ENCODE results near the gene GUK1. TPM values are rescaled to one million over a fixed set of nuclear protein-coding genes. Genes with fewer than 3 reads are reported as not detected.
"Not testable (repeated sequence)": the region's sequence is repeated elsewhere in the genome, so short reads cannot be mapped to it uniquely, and the experiment has no call there.

Gene GUK1
- total and polyA plus RNA-seq, 4 experiments from 2014 or later = 179 to 488 (median 283) TPM

DNA sequence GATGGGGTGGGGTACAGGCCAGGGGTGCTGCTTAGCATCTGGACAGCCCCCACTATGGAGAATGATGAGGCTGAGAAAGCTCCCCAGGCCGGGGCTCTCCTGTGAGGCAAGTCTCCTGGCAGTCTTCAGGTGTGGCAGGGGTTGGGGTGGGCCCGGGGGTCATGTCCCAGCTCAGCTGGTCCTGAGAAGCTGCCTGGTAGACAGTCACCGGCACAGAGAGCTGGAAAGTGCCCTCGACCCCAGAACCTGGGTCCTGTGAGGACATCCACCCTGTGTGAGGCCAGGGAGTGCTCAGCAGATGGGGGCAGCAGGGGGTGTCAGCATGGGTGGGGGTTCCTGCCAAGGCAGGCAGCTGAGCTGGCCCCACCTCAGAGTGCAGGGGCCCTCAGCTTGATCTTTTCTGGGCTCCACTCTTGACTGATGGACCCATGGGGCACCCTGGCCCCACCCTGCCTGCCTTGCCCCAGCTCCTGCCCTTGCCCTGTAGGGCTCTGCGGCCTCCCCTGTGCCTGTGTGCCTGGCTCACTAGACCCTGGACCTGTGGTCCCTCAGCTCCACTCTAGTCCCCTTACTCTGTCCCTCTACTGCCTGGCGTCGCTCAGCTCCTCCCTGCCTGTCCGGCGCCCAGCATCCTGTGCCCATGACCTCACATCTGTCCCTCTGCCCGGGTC, 31.3 kb downstream of the GUK1 start:
- DNase-seq = no peak
- no peak overlapping the region for H3K4me3 Mint-ChIP-seq
- intact Hi-C loops (cut with micrococcal nuclease) = no loop called here
- H3K36me3 ChIP-seq (ENCODE audit: insufficient read depth, low read length) = peaks cover 3% of the 10 kb centered on the region
- peaks cover 0 to 2% (median 0%) of the 10 kb centered on the region in 8 donors for H3K9me3 Mint-ChIP-seq
- no peaks in the 10 kb centered on the region for H3K27me3 ChIP-seq (ENCODE audit: insufficient read depth, low read length)
- no peaks in the 10 kb centered on the region for H3K27me3 Mint-ChIP-seq
- H3K4me1 Mint-ChIP-seq = peaks cover 21 to 42% (median 31%) of the 10 kb centered on the region in 4 donors
- peak overlapping the region in 2 of 7 donors; percentile 81 to 96 for H3K27ac Mint-ChIP-seq
- H3K4me1 ChIP-seq (ENCODE audit: insufficient read depth, low read length) = peaks cover 12% of the 10 kb centered on the region
- H3K4me3 ChIP-seq (ENCODE audit: low read length in 2 of 2) = no peak overlapping the region
- ChIA-PET CTCF (ENCODE audit: partially characterized antibody) (interaction anchor here (0.8 to 1.5 kb wide), 2 partner anchors 40 to 287 kb away, joined by 4 read pairs; no protein-coding TSS in a partner anchor), POLR2A (ENCODE audit: partially characterized antibody) (no interaction called here)
- H3K9me3 ChIP-seq (ENCODE audit: control insufficient read depth in 1 of 2, low read length in 2 of 2) = no peaks in the 10 kb centered on the region
- H3K27ac ChIP-seq (ENCODE audit: low read depth, low read length) = no peak overlapping the region
- H3K36me3 Mint-ChIP-seq = peaks cover 3 to 9% of the 10 kb centered on the region in 2 donors

DNA sequence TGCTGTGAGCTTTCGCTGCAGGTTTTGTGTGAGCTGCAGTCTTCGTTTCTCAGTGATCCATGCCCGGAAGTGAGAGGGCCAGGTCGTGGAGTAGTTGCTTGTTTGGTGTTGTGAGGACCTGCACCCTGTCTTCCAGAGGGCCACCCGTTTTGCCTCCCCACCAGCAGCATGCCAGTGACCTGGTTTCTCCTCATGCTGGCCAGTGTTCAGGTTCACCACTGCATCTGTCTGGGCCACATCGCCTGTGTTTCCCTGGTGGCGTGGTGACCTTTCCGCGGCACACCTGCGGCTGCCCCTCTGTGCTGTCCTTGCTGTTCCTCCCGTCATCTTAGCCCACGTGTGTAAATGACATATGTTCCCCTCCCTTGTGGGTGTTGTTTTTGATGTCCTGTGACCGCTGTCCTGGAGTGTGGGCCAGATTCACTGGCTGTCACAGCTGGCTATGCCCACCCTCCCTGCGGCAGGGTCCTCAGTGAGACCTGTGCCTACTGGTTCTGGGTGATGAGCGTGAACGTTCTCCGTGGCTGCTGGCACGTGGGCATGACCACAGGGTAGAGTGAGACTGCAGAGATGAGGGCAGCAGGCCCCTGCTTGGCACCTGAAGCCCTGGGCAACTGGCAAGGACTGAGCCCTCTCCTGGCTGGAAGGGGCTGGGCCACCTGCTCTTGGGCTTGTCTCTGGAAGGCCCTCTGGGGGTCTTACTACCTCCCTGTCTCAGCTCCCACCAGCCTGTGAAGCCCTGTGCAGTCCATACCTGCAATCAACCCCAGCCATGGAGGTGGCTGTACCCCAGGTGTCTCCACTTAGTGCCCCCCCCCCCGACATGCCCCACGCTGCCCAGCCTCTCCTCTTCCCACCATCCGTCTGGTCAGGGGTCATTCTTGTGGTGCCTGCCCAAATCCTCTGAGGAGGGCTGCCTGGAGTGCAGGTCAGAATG, 32.8 kb downstream of the GUK1 start:
- Histone ChIP-seq H3K27me3 (ENCODE audit: insufficient read depth, low read length) (no peaks in the 10 kb centered on the region), H3K4me3 (ENCODE audit: low read length in 2 of 2) (no peak overlapping the region), H3K4me1 (ENCODE audit: insufficient read depth, low read length) (no peaks in the 10 kb centered on the region), H3K36me3 (ENCODE audit: insufficient read depth, low read length) (peaks cover 3% of the 10 kb centered on the region), H3K9me3 (ENCODE audit: control insufficient read depth in 1 of 2, low read length in 2 of 2) (no peaks in the 10 kb centered on the region), H3K27ac (ENCODE audit: low read depth, low read length) (peak overlapping the region; percentile 38)
- Mint-ChIP-seq H3K36me3 (peaks cover 6 to 10% of the 10 kb centered on the region in 2 donors), H3K4me3 (no peak overlapping the region), H3K27me3 (no peaks in the 10 kb centered on the region), H3K9me3 (peaks cover 0 to 2% (median 0%) of the 10 kb centered on the region in 8 donors), H3K27ac (peak overlapping the region in 6 of 7 donors; percentile 38 to 96 (median 60)), H3K4me1 (peaks cover 11 to 30% (median 21%) of the 10 kb centered on the region in 4 donors)
- DNase-seq = no peak
- ChIA-PET POLR2A (ENCODE audit: partially characterized antibody) (interaction anchor here (4.9 kb wide), 1 partner anchor 8 kb away, joined by 26 read pairs; the partner anchor contains the start of gene IBA57), CTCF (ENCODE audit: partially characterized antibody) (no interaction called here)
- intact Hi-C loops (cut with micrococcal nuclease) = no loop called here

DNA sequence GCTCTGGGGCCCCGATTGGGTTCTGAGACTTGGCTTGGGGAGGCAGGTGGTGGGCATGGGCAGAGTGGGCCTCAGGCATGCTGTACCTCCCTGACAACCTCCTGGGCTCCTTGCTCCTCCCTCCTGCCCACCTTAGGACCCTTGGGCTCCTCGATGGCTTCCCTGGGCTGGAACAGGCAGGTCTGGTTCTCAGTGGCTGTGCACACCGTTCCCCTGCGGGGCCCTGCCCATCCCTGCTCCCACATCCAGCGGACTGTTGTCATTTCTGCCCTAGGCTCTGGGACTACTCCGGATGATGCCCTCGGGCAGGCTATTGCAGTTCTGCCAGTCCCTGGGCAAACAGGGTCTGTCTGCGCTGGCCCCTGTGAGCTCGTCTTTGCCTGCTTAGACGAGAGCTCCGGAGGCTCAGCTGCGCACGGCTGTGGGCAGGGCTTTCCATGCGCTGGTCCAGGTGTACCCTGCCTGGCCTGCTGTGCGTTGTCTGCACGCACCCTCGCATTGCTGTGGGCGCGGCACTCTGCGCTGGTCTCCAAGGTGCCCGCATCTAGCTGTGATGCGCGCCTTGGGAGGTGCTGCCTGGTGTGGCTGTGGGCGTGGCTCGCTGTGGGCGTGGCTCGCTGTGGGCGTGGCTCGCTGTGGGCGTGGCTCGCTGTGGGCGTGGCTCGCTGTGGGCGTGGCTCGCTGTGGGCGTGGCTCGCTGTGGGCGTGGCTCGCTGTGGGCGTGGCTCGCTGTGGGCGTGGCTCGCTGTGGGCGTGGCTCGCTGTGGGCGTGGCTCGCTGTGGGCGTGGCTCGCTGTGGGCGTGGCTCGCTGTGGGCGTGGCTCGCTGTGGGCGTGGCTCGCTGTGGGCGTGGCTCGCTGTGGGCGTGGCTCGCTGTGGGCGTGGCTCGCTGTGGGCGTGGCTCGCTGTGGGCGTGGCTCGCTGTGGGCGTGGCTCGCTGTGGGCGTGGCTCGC, 33.7 kb downstream of the GUK1 start:
- not testable (repeated sequence) for H3K27me3 Mint-ChIP-seq; H3K9me3 Mint-ChIP-seq; H3K4me3 Mint-ChIP-seq; H3K9me3 ChIP-seq (ENCODE audit: control insufficient read depth in 1 of 2, low read length in 2 of 2); H3K4me3 ChIP-seq (ENCODE audit: low read length in 2 of 2); H3K4me1 ChIP-seq (ENCODE audit: insufficient read depth, low read length); H3K36me3 ChIP-seq (ENCODE audit: insufficient read depth, low read length); H3K27me3 ChIP-seq (ENCODE audit: insufficient read depth, low read length)
- POLR2A ChIA-PET (ENCODE audit: partially characterized antibody) = interaction anchor here (1.2 to 4.9 kb wide), 2 partner anchors 9 to 34 kb away, joined by 3 to 26 read pairs; partner anchors contain the start of genes GUK1 and IBA57
- peaks cover 8 to 23% (median 16%) of the 10 kb centered on the region in 4 donors for H3K4me1 Mint-ChIP-seq
- intact Hi-C loops (cut with micrococcal nuclease) = loop anchor here (1.0 kb wide), 1 partner anchor 8 kb away; no protein-coding TSS in a partner anchor
- peaks cover 9 to 12% of the 10 kb centered on the region in 2 donors for H3K36me3 Mint-ChIP-seq
- H3K27ac Mint-ChIP-seq = peak overlapping the region in 5 of 7 donors; percentile 4 to 73 (median 53)
- CTCF ChIA-PET (ENCODE audit: partially characterized antibody) = interaction anchor here (1.6 kb wide), 1 partner anchor 7 kb away, joined by 6 read pairs; the partner anchor contains the start of gene IBA57
- DNase-seq = peak in 3 of 5 donors; percentile 33 to 56 (median 36)
- peak overlapping the region; percentile 38 for H3K27ac ChIP-seq (ENCODE audit: low read depth, low read length)

DNA sequence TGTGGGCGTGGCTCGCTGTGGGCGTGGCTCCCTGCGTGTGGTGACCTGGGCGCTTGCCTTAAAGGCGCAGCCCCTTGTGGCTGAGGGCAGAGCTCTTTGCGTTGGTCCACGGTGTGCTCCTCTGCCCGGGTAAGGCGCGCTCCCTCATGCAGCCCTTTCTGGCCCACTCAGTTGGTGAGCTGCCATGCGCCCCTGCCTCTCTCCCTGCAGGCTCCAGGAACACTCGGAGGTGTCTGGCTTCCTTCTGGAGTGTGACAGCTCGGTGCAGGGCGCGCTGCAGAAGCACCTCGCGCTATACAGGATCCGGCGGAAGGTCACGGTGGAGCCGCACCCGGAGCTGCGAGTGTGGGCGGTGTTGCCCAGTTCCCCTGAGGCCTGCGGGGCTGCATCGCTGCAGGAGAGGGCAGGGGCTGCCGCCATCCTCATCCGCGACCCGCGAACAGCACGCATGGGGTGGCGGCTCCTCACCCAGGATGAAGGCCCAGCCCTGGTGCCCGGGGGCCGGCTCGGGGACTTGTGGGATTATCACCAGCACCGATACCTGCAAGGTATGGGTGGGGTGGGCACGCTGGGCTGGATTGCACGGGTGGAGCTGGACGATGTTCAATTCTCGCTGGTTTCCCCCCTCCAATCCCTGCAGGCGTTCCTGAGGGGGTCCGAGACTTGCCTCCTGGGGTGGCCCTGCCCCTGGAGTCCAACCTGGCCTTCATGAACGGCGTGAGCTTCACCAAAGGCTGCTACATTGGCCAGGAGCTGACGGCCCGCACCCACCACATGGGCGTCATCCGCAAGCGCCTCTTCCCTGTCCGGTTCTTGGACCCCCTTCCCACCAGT, 34.6 kb downstream of the GUK1 start:
- Mint-ChIP-seq H3K9me3 (no peaks in the 10 kb centered on the region), H3K4me1 (peaks cover 6 to 14% (median 10%) of the 10 kb centered on the region in 4 donors), H3K27me3 (no peaks in the 10 kb centered on the region), H3K27ac (peak overlapping the region in 2 of 7 donors; percentile 73 to 74), H3K36me3 (peaks cover 6 to 8% of the 10 kb centered on the region in 2 donors), H3K4me3 (no peak overlapping the region)
- CTCF ChIA-PET (ENCODE audit: partially characterized antibody) = interaction anchor here (1.6 kb wide), 1 partner anchor 8 kb away, joined by 6 read pairs; the partner anchor contains the start of gene IBA57
- Histone ChIP-seq H3K27ac (ENCODE audit: low read depth, low read length) (no peak overlapping the region), H3K36me3 (ENCODE audit: insufficient read depth, low read length) (peaks cover 3% of the 10 kb centered on the region), H3K9me3 (ENCODE audit: control insufficient read depth in 1 of 2, low read length in 2 of 2) (no peaks in the 10 kb centered on the region), H3K4me3 (ENCODE audit: low read length in 2 of 2) (no peak overlapping the region), H3K27me3 (ENCODE audit: insufficient read depth, low read length) (no peaks in the 10 kb centered on the region), H3K4me1 (ENCODE audit: insufficient read depth, low read length) (no peaks in the 10 kb centered on the region)
- intact Hi-C loops (cut with micrococcal nuclease) = loop anchor here (1.0 kb wide), 1 partner anchor 8 kb away; no protein-coding TSS in a partner anchor
- POLR2A ChIA-PET (ENCODE audit: partially characterized antibody) = interaction anchor here (1.2 to 4.9 kb wide), 2 partner anchors 10 to 35 kb away, joined by 3 to 26 read pairs; partner anchors contain the start of genes GUK1 and IBA57
- DNase-seq = peak in 4 of 5 donors; percentile 34 to 63 (median 50)

DNA sequence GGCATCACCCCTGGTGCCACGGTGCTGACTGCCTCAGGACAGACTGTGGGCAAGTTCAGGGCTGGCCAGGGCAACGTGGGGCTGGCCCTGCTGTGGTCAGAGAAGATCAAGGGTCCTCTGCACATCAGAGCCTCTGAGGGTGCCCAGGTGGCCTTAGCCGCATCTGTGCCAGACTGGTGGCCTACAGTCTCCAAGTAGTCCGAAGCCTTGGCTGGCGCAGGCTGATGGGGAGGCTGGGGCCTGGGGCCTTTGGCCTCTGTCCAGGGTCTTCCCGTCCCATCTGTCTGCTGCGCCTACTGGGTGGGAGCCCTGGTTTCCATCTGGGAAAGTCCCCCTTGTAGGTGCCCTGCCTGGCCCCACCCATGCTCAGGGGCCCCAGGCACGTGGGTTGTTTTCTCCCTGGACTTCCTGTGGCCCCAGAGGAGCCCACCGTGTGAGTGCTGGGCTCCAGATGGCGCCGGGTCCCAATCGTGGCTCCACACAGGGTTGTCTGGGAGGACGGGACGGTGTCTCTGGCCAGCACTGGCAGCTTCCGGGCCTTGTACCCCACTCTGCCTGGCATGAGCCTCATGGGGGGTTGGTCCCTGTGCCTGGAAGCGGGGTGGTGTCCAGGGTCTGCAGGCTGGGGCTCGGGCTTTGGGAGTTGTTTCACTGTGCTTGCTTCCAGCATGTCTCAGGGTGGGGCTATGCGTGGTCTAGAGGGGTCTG, 35.4 kb downstream of the GUK1 start:
- Histone ChIP-seq H3K9me3 (ENCODE audit: control insufficient read depth in 1 of 2, low read length in 2 of 2) (no peaks in the 10 kb centered on the region), H3K36me3 (ENCODE audit: insufficient read depth, low read length) (peaks cover 3% of the 10 kb centered on the region), H3K27me3 (ENCODE audit: insufficient read depth, low read length) (no peaks in the 10 kb centered on the region), H3K27ac (ENCODE audit: low read depth, low read length) (no peak overlapping the region), H3K4me1 (ENCODE audit: insufficient read depth, low read length) (no peaks in the 10 kb centered on the region), H3K4me3 (ENCODE audit: low read length in 2 of 2) (no peak overlapping the region)
- intact Hi-C loops (cut with micrococcal nuclease) = no loop called here
- Mint-ChIP-seq H3K4me1 (peaks cover 5 to 15% (median 10%) of the 10 kb centered on the region in 4 donors), H3K36me3 (peaks cover 7 to 8% of the 10 kb centered on the region in 2 donors), H3K27me3 (no peaks in the 10 kb centered on the region), H3K27ac (peak overlapping the region in 2 of 7 donors; percentile 68 to 73), H3K9me3 (no peaks in the 10 kb centered on the region), H3K4me3 (no peak overlapping the region)
- no peak for DNase-seq
- POLR2A ChIA-PET (ENCODE audit: partially characterized antibody) = interaction anchor here (4.9 kb wide), 1 partner anchor 10 kb away, joined by 26 read pairs; the partner anchor contains the start of gene IBA57
- CTCF ChIA-PET (ENCODE audit: partially characterized antibody) = interaction anchor here (1.6 to 2.5 kb wide), 2 partner anchors 9 kb away, joined by 6 to 17 read pairs; partner anchors contain the start of gene IBA57
